Retinal pigment epithelial cell (primary cell): Measurements from ENCODE around the gene ASB15.

ENCODE experiments used
- DNase-seq: peaks from one replicate; pipeline ENCODE4 v3.0.0-alpha.2; 2010; ENCODE audit warnings: low read depth
- H3K4me3 ChIP-seq: 2 replicates; pipeline ENCODE4 v1.5.1; 2011; ENCODE audit warnings: mild to moderate bottlenecking, low read length, control low read depth, moderate library complexity
- CTCF ChIP-seq: conservative IDR thresholded peaks from 2 replicates; pipeline ENCODE4 v1.5.1; 2011; ENCODE audit warnings: low read depth, low read length, control low read depth, inconsistent platforms

ASB15 gene

GRCh38 chr7:123653162-123653561 is 51.5 kb downstream of the ASB15 start:
- no peak overlapping the region for H3K4me3 ChIP-seq
- no peak for DNase-seq
- no peak for TF ChIP-seq CTCF

GRCh38 chr7:123655614-123656013 is 54.0 kb downstream of the ASB15 start, which contains the start of gene LMOD2:
Gene LMOD2, plus strand, starts transcription at chr7:123655866. Its CDS starts 98 bp downstream, at chr7:123655964.
- no peak for DNase-seq
- no peak for TF ChIP-seq CTCF
- H3K4me3 ChIP-seq = no peak within 1 kb of the TSS

- DNase-seq = no peak
- H3K4me3 ChIP-seq = no peak overlapping the region
- TF ChIP-seq CTCF = no peak
Measured at GRCh38 chr7:123656544-123657303, 55.1 kb downstream of the ASB15 start.

- no peak overlapping the region for H3K4me3 ChIP-seq
- TF ChIP-seq CTCF = no peak
- DNase-seq = no peak
Measured at GRCh38 chr7:123657304-123657685, 55.7 kb downstream of the ASB15 start.

GRCh38 chr7:123658023-123658422 is 56.4 kb downstream of the ASB15 start:
- no peak for TF ChIP-seq CTCF
- H3K4me3 ChIP-seq = no peak overlapping the region
- DNase-seq = no peak

- TF ChIP-seq CTCF = no peak
- H3K4me3 ChIP-seq = no peak overlapping the region
- no peak for DNase-seq
Measured at GRCh38 chr7:123660514-123661354, 59.1 kb downstream of the ASB15 start.
